Measurements from ENCODE around the gene C17orf113. TPM values are rescaled to one million over a fixed set of nuclear protein-coding genes. Genes with fewer than 3 reads are reported as not detected.

C17orf113 gene
- total RNA-seq, 2 experiments from 2014 or later: 0.42 to 0.55 TPM

DNA sequence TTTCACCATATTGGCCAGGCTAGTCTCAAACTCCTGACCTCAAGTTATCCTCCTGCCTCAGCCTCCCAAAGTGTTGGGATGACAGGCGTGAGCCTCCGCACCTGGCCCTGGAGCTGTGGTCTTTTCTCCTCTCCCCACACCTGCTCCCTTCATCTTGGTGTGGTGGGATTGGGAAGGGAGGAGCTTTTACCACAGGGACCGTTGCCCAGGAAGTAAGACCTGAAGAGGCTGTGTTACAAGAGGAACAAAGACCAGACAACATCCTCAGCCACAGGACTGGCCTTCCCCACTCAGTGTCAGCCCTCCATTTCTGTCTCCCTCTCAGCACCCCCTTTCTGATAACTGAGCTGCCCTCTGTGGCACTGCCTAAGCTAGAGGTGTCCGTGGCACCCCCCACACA is 9.4 kb upstream of the C17orf113 start:
- H3K4me3 ChIP-seq (ENCODE audit: low read length): no peak overlapping the region
- peaks cover 10% of the 10 kb centered on the region for H3K4me1 ChIP-seq (ENCODE audit: insufficient read depth, low read length)
- DNase-seq: no peak
- peaks cover 29% of the 10 kb centered on the region for H3K27me3 Mint-ChIP-seq
- H3K27me3 ChIP-seq (ENCODE audit: control insufficient read depth in 1 of 2, insufficient read depth in 2 of 2, low read length in 2 of 2): peaks cover 0 to 9% of the 10 kb centered on the region in 2 experiments
- no peak overlapping the region for H3K4me3 Mint-ChIP-seq
- H3K27ac ChIP-seq (ENCODE audit: low read depth in 1 of 2, low read length in 2 of 2): no peak overlapping the region
- H3K27ac Mint-ChIP-seq: no peak overlapping the region
- no peaks in the 10 kb centered on the region for H3K36me3 ChIP-seq (ENCODE audit: insufficient read depth, low read length)
- no peaks in the 10 kb centered on the region for H3K9me3 ChIP-seq (ENCODE audit: control insufficient read depth in 1 of 2, insufficient read depth in 1 of 2, low read length in 2 of 2)
- no peaks in the 10 kb centered on the region for H3K36me3 Mint-ChIP-seq (ENCODE audit: low read depth)
- H3K9me3 Mint-ChIP-seq: no peaks in the 10 kb centered on the region
- ATAC-seq (ENCODE audit: poor library complexity): no peak
- POLR2A ChIA-PET: no interaction called here
- CTCF ChIA-PET: no interaction called here
- TF ChIP-seq, protein P1, sequence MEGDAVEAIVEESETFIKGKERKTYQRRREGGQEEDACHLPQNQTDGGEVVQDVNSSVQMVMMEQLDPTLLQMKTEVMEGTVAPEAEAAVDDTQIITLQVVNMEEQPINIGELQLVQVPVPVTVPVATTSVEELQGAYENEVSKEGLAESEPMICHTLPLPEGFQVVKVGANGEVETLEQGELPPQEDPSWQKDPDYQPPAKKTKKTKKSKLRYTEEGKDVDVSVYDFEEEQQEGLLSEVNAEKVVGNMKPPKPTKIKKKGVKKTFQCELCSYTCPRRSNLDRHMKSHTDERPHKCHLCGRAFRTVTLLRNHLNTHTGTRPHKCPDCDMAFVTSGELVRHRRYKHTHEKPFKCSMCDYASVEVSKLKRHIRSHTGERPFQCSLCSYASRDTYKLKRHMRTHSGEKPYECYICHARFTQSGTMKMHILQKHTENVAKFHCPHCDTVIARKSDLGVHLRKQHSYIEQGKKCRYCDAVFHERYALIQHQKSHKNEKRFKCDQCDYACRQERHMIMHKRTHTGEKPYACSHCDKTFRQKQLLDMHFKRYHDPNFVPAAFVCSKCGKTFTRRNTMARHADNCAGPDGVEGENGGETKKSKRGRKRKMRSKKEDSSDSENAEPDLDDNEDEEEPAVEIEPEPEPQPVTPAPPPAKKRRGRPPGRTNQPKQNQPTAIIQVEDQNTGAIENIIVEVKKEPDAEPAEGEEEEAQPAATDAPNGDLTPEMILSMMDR (IDR thresholded peaks at IDR 0.05): no peak
- peaks cover 16% of the 10 kb centered on the region for H3K4me1 Mint-ChIP-seq (ENCODE audit: low read depth)
- intact Hi-C loops (cut with DNase I, micrococcal nuclease): loop anchor here in 1 of 2 experiments (5.0 kb wide), 1 partner anchor 33 kb away; no protein-coding TSS in a partner anchor

DNA sequence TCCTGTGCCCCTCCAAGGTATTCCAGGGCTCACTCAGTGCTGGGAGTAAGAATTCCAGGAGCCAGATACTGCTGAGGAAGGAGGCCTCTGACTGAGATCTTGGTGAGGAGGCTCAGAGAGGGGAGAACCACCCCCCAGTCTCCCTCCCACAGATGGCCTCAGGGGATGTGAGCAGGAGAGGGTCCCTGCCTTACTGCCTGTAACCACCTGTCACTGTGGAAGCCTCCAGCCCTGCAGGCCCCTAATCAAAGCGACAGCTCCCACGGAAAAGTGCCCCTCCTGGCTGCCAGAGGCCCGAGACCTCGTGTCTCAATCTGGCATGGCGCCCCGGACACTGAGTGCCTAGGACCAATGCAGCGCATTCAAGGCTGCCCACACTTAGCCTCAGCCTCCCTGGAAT is 7.7 kb upstream of the C17orf113 start:
- intact Hi-C loops (cut with DNase I, micrococcal nuclease): no loop called here
- H3K27me3 ChIP-seq (ENCODE audit: control insufficient read depth in 1 of 2, insufficient read depth in 2 of 2, low read length in 2 of 2): peaks cover 7 to 13% of the 10 kb centered on the region in 2 experiments
- ChIA-PET POLR2A (no interaction called here), CTCF (no interaction called here)
- TF ChIP-seq, protein P1 (IDR thresholded peaks at IDR 0.05): no peak
- no peaks in the 10 kb centered on the region for H3K4me1 ChIP-seq (ENCODE audit: insufficient read depth, low read length)
- no peak overlapping the region for H3K4me3 ChIP-seq (ENCODE audit: low read length)
- H3K36me3 Mint-ChIP-seq (ENCODE audit: low read depth): no peaks in the 10 kb centered on the region
- DNase-seq (no peak), ATAC-seq (ENCODE audit: poor library complexity) (no peak)
- H3K27ac ChIP-seq (ENCODE audit: low read depth in 1 of 2, low read length in 2 of 2): no peak overlapping the region
- no peaks in the 10 kb centered on the region for H3K36me3 ChIP-seq (ENCODE audit: insufficient read depth, low read length)
- no peak overlapping the region for H3K4me3 Mint-ChIP-seq
- H3K9me3 Mint-ChIP-seq: no peaks in the 10 kb centered on the region
- no peak overlapping the region for H3K27ac Mint-ChIP-seq
- no peaks in the 10 kb centered on the region for H3K9me3 ChIP-seq (ENCODE audit: control insufficient read depth in 1 of 2, insufficient read depth in 1 of 2, low read length in 2 of 2)
- H3K27me3 Mint-ChIP-seq: peaks cover 26% of the 10 kb centered on the region
- H3K4me1 Mint-ChIP-seq (ENCODE audit: low read depth): no peaks in the 10 kb centered on the region

DNA sequence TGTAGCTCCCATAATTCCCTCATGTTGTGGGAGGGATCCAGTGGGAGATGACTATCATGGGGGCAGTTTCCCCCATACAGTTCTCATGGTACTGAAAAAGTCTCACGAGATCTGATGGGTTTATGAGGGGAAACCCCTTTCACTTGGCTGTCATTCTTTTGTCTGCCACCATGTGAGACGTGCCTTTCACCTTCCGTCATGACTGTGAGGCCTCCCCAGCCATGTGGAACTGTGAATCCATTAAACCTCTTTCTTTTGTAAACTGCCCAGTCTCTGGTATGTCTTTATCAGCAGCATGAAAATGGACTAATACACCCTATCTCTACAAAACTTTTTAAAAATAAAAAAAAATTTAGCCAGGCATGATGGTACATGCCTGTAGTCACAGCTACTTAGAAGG is 6.2 kb upstream of the C17orf113 start:
- POLR2A ChIA-PET: no interaction called here
- peaks cover 13 to 16% of the 10 kb centered on the region in 2 experiments for H3K27me3 ChIP-seq (ENCODE audit: control insufficient read depth in 1 of 2, insufficient read depth in 2 of 2, low read length in 2 of 2)
- CTCF ChIA-PET: no interaction called here

More for the DNA sequence above, 6.2 kb upstream of the C17orf113 start:
- Mint-ChIP-seq H3K9me3 (no peaks in the 10 kb centered on the region), H3K4me3 (no peak overlapping the region), H3K36me3 (ENCODE audit: low read depth) (no peaks in the 10 kb centered on the region), H3K4me1 (ENCODE audit: low read depth) (no peaks in the 10 kb centered on the region), H3K27ac (no peak overlapping the region), H3K27me3 (peaks cover 39% of the 10 kb centered on the region)
- no peak overlapping the region for H3K4me3 ChIP-seq (ENCODE audit: low read length)
- H3K27ac ChIP-seq (ENCODE audit: low read depth in 1 of 2, low read length in 2 of 2): no peak overlapping the region
- H3K9me3 ChIP-seq (ENCODE audit: control insufficient read depth in 1 of 2, insufficient read depth in 1 of 2, low read length in 2 of 2): no peaks in the 10 kb centered on the region
- intact Hi-C loops (cut with DNase I, micrococcal nuclease): no loop called here
- H3K36me3 ChIP-seq (ENCODE audit: insufficient read depth, low read length): no peaks in the 10 kb centered on the region
- no peak for DNase-seq
- no peak for ATAC-seq (ENCODE audit: poor library complexity)
- no peaks in the 10 kb centered on the region for H3K4me1 ChIP-seq (ENCODE audit: insufficient read depth, low read length)
- TF ChIP-seq, protein P1 (IDR thresholded peaks at IDR 0.05): no peak
